GM18870 (cell line): ENCODE results near the gene MACROD1.
A peak's percentile ranks its signal among the peaks of the same experiment; 100 is the strongest.
"Not testable (repeated sequence)": the region's sequence is repeated elsewhere in the genome, so short reads cannot be mapped to it uniquely, and the experiment has no call there.

ENCODE experiments used
- ATAC-seq: cut with Tn5 transposase; IDR thresholded peaks from one replicate; pipeline ENCODE4 v1.9.1; 2021; ENCODE audit warnings: moderate library complexity; ENCODE audit not compliant: unreplicated experiment

The MACROD1 gene

DNA sequence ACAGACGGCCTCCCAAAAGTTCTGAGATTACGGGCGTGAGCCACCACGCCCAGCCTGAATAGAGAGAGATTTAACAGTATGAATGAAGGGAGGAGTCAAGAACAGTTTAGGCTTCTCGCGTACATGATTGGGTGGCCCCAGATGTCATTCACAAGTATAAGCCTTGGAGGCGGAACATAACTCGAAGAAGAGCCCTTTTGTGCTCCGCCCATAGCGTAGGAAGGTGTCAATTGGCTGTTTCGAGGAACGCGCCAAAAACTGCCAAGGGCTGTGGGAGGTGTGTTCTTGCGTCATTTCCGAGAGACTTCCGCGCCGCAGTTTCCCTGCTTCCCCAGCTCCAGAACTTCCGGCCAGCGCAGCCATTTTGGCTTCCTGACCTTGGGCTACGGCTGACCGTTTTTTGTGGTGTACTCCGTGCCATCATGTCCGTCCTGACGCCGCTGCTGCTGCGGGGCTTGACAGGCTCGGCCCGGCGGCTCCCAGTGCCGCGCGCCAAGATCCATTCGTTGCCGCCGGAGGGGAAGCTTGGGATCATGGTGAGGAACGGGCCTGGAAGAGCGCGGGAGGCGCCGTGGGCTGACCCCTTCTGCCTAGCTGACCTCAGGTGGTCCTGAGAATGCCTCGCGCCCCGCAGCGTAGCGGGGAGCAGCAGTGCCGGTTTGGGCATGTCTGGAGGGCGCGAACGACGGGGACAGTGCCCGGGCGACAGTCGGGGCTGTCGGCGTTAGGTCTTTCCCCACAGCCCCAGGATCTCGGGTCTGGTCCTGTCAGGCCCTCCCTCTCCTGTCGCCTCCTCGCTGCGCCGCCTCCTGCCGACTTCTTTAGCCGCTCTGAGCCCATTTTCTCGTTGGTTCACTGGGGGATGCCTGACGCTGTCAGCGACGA is 191.4 kb downstream of the MACROD1 start, which contains the start of gene COX8A:
COX8A (plus strand) TSS at position 362 of the 885 bp plus-strand sequence; CDS start at position 423, 61 bp downstream.
- ATAC-seq = peak; percentile 96

DNA sequence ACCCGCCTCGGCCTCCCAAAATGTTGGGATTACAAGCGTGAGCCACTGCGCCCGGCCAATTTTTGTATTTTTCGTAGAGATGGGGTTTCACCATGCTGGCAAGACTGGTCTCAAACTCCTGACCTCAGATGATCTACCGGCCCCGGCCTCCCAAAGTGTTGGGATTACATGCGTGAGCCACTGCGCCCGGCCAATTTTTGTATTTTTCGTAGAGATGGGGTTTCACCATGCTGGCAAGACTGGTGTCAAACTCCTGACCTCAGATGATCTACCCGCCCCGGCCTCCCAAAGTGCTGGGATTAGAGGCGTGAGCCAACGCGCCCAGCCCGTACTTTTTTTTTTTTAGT is 192.0 kb downstream of the MACROD1 start:
- not testable (repeated sequence) for ATAC-seq

GRCh38 chr11:63970902-63971301 is 195.0 kb downstream of the MACROD1 start:
- ATAC-seq = no peak

DNA sequence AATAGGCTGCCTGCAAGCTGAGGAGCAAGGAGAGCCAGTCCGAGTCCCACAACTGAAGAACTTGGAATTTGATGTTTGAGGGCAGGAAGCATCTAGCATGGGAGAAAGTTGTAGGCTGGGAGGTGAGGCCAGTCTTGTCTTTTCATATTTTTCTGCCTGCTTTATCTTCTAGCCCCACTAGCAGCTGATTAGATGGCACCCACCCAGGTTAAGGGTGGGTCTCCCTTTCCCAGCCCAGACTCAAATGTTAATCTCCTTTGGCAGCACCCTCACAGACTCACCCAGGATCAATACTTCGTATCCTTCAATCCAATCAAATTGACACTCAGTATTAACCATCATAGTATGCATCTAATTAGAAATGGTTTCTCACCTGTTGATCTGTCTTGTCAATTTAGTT is 196.5 kb downstream of the MACROD1 start:
- no peak for ATAC-seq

DNA sequence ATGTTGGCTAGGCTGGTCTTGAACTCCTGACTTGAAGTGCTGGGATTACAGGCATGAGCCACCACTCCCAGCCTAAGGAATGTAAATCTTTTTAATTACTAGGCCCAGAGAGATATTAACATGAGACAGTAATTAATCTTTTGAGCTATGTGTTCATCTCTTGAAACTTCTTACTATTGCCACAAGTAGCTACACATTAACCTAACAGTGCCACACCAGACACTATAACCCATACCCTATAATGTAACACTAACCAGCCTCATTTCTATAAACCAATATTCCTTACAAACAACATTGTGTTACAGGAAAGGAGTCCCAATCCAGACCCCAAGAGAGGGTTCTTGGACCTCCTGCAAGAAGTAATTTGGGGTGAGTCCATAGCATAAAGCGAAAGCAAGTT is 199.5 kb downstream of the MACROD1 start:
- no peak for ATAC-seq

DNA sequence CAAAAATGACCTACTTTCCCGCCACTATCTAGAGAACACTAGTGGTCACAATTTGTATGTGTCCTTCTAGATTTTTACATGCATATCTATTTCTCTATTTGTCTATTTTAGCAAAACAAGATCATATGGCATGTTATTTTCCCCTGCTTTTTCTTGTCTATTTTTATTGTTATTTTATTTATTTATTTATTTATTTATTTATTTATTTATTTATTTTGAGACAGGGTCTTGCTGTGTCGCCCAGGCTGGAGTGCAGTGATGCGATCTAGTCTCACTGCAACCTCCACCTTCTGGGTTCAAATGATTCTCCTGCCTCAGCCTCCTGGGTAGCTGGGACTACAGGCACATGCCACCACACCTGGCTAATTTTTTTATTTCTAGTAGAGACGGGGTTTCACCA is 202.0 kb downstream of the MACROD1 start:
- ATAC-seq = not testable (repeated sequence)

- no peak for ATAC-seq
Measured at GRCh38 chr11:63961608-63962412, 204.1 kb downstream of the MACROD1 start.

- ATAC-seq = no peak
Measured at GRCh38 chr11:63958008-63958407, 207.9 kb downstream of the MACROD1 start.

GRCh38 chr11:63952570-63952969 is 213.3 kb downstream of the MACROD1 start:
- ATAC-seq = no peak

- ATAC-seq = no peak
Measured at GRCh38 chr11:63951779-63952536, 214.0 kb downstream of the MACROD1 start.
